ENCODE results near the gene QDPR.
A peak's percentile ranks its signal among the peaks of the same experiment; 100 is the strongest.

The QDPR gene

DNA sequence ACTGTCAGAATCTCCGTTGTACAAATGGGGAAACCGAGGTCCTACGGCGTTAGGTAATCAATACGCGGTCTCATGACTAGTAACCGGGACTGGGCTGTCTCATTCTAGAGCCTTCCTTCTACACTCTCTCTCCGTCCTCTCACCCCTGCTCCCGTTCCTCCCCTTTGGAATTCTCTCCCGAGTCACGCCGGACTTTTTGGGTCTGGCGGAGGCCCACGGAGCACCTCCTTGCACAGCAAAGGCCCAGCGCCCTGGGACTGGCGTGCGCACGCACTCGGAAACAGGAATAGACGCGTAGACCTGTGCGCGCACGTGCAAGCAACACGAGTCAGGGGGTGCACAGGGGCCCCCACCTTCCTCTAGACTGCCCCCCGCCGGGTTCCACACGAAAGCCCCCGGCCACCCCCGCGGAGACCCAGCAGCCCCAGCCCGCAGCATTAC, 361 bp downstream of the QDPR start:
- H3K9me2 ChIP-seq (replicated peaks; ENCODE audit: insufficient read depth, low read length), result no peaks in the 10 kb centered on the region
- peak overlapping the region; percentile 79 for H3K9ac ChIP-seq (ENCODE audit: low read length)
- H3K4me3 ChIP-seq (ENCODE audit: low read length), result peak overlapping the region; percentile 89
- H3K36me3 ChIP-seq (replicated peaks; ENCODE audit: insufficient read depth, low read length), result no peaks in the 10 kb centered on the region
- H3F3A ChIP-seq (ENCODE audit: insufficient read depth, low read length), result peaks cover 14% of the 10 kb centered on the region; the same call in 1 of the 2 replicates
- H3K9me3 ChIP-seq (replicated peaks; ENCODE audit: insufficient read depth, low read length), result no peaks in the 10 kb centered on the region
- no peaks in the 10 kb centered on the region for H4K20me1 ChIP-seq (ENCODE audit: insufficient read depth, low read length)
- peak; percentile 74 for DNase-seq
- H3K4me2 ChIP-seq (ENCODE audit: low read depth, low read length), result peak overlapping the region; percentile 87
- peak overlapping the region; percentile 98 for H2AFZ ChIP-seq (ENCODE audit: low read length)
- peaks cover 6% of the 10 kb centered on the region for H3K4me1 ChIP-seq (ENCODE audit: low read length)
- no peak for TF ChIP-seq EZH2 (optimal IDR thresholded peaks at IDR 0.05; ENCODE audit: low read depth, low read length)
- TF ChIP-seq, protein P1, sequence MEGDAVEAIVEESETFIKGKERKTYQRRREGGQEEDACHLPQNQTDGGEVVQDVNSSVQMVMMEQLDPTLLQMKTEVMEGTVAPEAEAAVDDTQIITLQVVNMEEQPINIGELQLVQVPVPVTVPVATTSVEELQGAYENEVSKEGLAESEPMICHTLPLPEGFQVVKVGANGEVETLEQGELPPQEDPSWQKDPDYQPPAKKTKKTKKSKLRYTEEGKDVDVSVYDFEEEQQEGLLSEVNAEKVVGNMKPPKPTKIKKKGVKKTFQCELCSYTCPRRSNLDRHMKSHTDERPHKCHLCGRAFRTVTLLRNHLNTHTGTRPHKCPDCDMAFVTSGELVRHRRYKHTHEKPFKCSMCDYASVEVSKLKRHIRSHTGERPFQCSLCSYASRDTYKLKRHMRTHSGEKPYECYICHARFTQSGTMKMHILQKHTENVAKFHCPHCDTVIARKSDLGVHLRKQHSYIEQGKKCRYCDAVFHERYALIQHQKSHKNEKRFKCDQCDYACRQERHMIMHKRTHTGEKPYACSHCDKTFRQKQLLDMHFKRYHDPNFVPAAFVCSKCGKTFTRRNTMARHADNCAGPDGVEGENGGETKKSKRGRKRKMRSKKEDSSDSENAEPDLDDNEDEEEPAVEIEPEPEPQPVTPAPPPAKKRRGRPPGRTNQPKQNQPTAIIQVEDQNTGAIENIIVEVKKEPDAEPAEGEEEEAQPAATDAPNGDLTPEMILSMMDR (IDR thresholded peaks at IDR 0.05; ENCODE audit: low read length), result no peak
- no peak for TF ChIP-seq EZH2phosphoT487 (IDR thresholded peaks at IDR 0.05; ENCODE audit: low read length)
- no peaks in the 10 kb centered on the region for H3K27me3 ChIP-seq (replicated peaks; ENCODE audit: insufficient read depth, low read length)
- H3K27ac ChIP-seq (ENCODE audit: low read length), result peak overlapping the region; percentile 61
- H3K79me2 ChIP-seq (ENCODE audit: low read length), result peaks cover 26% of the 10 kb centered on the region

DNA sequence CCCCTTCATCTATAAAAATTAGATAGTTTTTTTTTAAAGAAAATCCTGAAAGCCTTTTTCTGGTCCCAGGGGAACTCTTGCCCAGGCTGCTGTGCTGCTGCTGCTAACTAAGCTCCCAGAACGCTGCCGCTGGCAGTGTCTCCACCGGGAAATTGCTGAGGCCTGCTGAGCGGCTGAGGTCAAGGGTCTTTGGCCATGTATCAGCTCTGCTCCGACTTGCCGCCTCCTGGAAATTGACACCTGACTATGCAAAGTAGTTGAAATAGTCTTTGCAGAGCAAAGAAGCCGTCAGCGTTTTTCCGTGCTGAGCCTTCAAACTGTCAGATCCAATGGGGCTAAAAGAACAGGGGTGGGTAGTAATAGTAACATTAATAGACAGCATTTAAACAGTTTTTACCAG, 839 bp downstream of the QDPR start:
- peak overlapping the region; percentile 61; the same call in 1 of the 2 replicates for H3K27ac ChIP-seq (ENCODE audit: low read length)
- peak; percentile 72 for DNase-seq
- H2AFZ ChIP-seq (ENCODE audit: low read length), result peak overlapping the region; percentile 98

DNA sequence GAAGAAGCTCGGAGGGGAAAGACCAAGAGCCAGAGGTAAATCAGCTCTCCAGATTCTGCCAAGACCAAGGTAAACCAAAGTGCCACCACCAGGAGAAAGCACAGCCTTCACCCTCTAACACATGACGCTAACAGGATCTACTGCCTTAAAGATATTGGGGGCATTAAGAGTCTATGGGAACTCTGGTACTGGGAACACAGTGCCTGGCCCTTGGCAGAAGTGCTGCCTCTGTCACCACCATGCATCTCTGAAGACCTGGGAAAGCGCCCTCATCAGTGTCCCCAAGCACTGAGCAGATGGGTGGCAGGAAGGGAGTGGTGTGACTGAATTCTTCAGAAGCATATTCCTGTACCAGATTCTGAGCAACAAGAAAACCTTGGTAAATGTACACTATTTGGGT, 1.3 kb downstream of the QDPR start:
- Histone ChIP-seq H2AFZ (ENCODE audit: low read length) (no peak overlapping the region), H3K27me3 (replicated peaks; ENCODE audit: insufficient read depth, low read length) (no peaks in the 10 kb centered on the region), H4K20me1 (ENCODE audit: insufficient read depth, low read length) (no peaks in the 10 kb centered on the region), H3K9me2 (replicated peaks; ENCODE audit: insufficient read depth, low read length) (no peaks in the 10 kb centered on the region), H3K36me3 (replicated peaks; ENCODE audit: insufficient read depth, low read length) (no peaks in the 10 kb centered on the region), H3K27ac (ENCODE audit: low read length) (no peak overlapping the region), H3K4me2 (ENCODE audit: low read depth, low read length) (peak overlapping the region; percentile 87; the same call in 1 of the 2 replicates), H3K4me1 (ENCODE audit: low read length) (peaks cover 6% of the 10 kb centered on the region), H3K9ac (ENCODE audit: low read length) (no peak overlapping the region), H3K79me2 (ENCODE audit: low read length) (peaks cover 30% of the 10 kb centered on the region), H3K4me3 (ENCODE audit: low read length) (peak overlapping the region; percentile 89; the same call in 1 of the 2 replicates), H3K9me3 (replicated peaks; ENCODE audit: insufficient read depth, low read length) (no peaks in the 10 kb centered on the region), H3F3A (ENCODE audit: insufficient read depth, low read length) (peaks cover 14% of the 10 kb centered on the region; the same call in 1 of the 2 replicates)
- TF ChIP-seq, protein P1 (IDR thresholded peaks at IDR 0.05; ENCODE audit: low read length), result no peak
- no peak for TF ChIP-seq EZH2 (optimal IDR thresholded peaks at IDR 0.05; ENCODE audit: low read depth, low read length)
- DNase-seq, result no peak

More for the DNA sequence above, 839 bp downstream of the QDPR start:
- Histone ChIP-seq H3K9me2 (replicated peaks; ENCODE audit: insufficient read depth, low read length) (no peaks in the 10 kb centered on the region), H3K36me3 (replicated peaks; ENCODE audit: insufficient read depth, low read length) (no peaks in the 10 kb centered on the region), H3K4me2 (ENCODE audit: low read depth, low read length) (peak overlapping the region; percentile 87), H3K9ac (ENCODE audit: low read length) (peak overlapping the region; percentile 79), H4K20me1 (ENCODE audit: insufficient read depth, low read length) (no peaks in the 10 kb centered on the region), H3K27me3 (replicated peaks; ENCODE audit: insufficient read depth, low read length) (no peaks in the 10 kb centered on the region), H3K9me3 (replicated peaks; ENCODE audit: insufficient read depth, low read length) (no peaks in the 10 kb centered on the region), H3K79me2 (ENCODE audit: low read length) (peaks cover 26% of the 10 kb centered on the region), H3K4me1 (ENCODE audit: low read length) (peaks cover 6% of the 10 kb centered on the region), H3F3A (ENCODE audit: insufficient read depth, low read length) (peaks cover 14% of the 10 kb centered on the region; the same call in 1 of the 2 replicates), H3K4me3 (ENCODE audit: low read length) (peak overlapping the region; percentile 89)
- TF ChIP-seq, protein P1 (IDR thresholded peaks at IDR 0.05; ENCODE audit: low read length), result no peak
- TF ChIP-seq EZH2phosphoT487 (IDR thresholded peaks at IDR 0.05; ENCODE audit: low read length) (no peak), EZH2 (optimal IDR thresholded peaks at IDR 0.05; ENCODE audit: low read depth, low read length) (no peak)

All from MM.1S (cell line).